GM19193 (cell line): ENCODE measurements around the gene HORMAD1.

ENCODE experiments used
- POLR2A ChIP-seq: IDR thresholded peaks from 4 replicates; pipeline ENCODE4 v1.6.1; 2011; ENCODE audit not compliant: insufficient read depth, insufficient read length; ENCODE audit errors: extremely low read depth

Gene HORMAD1

DNA sequence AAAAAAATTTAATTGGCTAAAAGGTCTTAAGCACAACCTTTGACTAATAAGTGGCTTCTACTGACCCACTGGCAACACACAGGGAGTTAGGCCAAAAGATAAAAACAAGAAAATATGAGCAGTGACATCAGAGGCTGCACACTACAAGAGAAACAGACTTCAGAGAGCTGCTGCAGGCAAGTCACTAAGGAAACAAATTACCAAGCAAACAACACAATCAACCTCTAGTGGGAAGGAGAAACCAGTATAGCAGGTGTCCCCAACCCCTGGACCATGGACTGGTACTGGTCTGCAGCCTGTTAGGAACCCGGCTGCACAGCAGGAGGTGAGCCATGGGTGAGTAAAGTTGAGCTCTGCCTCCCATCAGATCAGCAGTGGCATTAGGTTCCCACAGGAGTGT lies 70.5 kb downstream of the HORMAD1 start:
- no peak for TF ChIP-seq POLR2A

DNA sequence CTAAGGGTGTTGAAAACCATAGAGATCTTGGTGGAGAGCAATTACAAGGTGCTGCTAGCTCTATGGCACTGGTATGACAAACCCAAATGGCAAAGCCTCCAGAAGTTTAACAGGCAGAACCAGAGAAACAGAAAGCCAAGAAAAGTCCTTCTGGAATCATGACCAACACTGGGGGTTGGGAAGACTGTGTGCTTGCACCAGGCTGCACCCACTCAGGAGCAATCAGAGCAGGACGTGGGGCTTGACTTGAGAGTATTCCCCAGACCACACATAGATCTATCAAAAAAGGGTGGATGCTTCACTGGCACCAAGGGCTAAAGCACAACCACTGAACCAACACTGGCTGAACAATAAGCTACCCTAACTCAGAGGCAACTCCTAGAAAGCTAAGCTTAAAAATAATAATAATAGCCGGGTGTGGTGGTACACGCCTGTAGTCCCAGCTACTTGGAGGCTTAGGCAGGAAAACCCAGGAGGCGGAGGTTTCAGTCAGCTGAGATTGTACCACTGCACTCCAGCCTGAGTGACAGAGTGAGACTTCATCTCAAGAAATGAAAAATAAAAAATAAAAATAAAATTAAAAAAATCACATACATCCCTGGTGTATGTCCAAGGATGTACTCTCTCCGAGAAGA lies 71.1 kb downstream of the HORMAD1 start:
- no peak for TF ChIP-seq POLR2A
